ENCODE results near the gene CCDC9B.

- TF ChIP-seq CTCF (IDR thresholded peaks at IDR 0.05; ENCODE audit: low read depth, low read length, poor library complexity, severe bottlenecking) (no peak), EZH2phosphoT487 (IDR thresholded peaks at IDR 0.05; ENCODE audit: borderline replicate concordance, low read length) (no peak)
These were observed 25.9 kb downstream of the CCDC9B start for GRCh38 chr15:40314723-40315276.
